ENCODE data around the gene TXNRD1.

GRCh38 chr12:104309446-104309993 lies 93.9 kb downstream of the TXNRD1 start:
- TF ChIP-seq CTCF (IDR thresholded peaks at IDR 0.05; ENCODE audit: low read depth, low read length, poor library complexity, severe bottlenecking): no peak
- no peak for TF ChIP-seq EZH2phosphoT487 (IDR thresholded peaks at IDR 0.05; ENCODE audit: borderline replicate concordance, low read length)

All from DOHH2 (cell line).